Fibroblast of lung (primary cell): Measurements from ENCODE around the gene ROBO1. TPM values are rescaled to one million over a fixed set of nuclear protein-coding genes. Genes with fewer than 3 reads are reported as not detected.

Experiments
- DNase-seq, 2 donors: peaks; one replicate each; pipeline versions ENCODE4 v3.0.0 to v3.0.0-alpha.2; 2010; ENCODE audit warnings: low read depth in 2 of 2
- H2AFZ ChIP-seq: 2 replicates; pipeline ENCODE4 v1.5.1; 2012; ENCODE audit warnings: low read length, control low read depth, inconsistent platforms
- H3K27ac ChIP-seq: 2 replicates; pipeline ENCODE4 v1.5.1; 2011; ENCODE audit warnings: low read length, control low read depth; ENCODE audit not compliant: insufficient read depth
- H3K27me3 ChIP-seq: 2 replicates; pipeline ENCODE4 v1.5.1; 2011; ENCODE audit warnings: mild to moderate bottlenecking, low read length; ENCODE audit not compliant: control insufficient read depth, insufficient read depth
- H3K36me3 ChIP-seq: 2 replicates; pipeline ENCODE4 v1.5.1; 2011; ENCODE audit warnings: low read length; ENCODE audit not compliant: control insufficient read depth, insufficient read depth
- H3K4me1 ChIP-seq: 2 replicates; pipeline ENCODE4 v1.5.1; 2011; ENCODE audit warnings: low read length; ENCODE audit not compliant: control insufficient read depth, insufficient read depth; ENCODE audit errors: extremely low read depth
- H3K4me2 ChIP-seq: 2 replicates; pipeline ENCODE4 v1.5.1; 2011; ENCODE audit warnings: low read length, control low read depth; ENCODE audit not compliant: insufficient read depth; ENCODE audit errors: extremely low read depth
- H3K4me3 ChIP-seq, 4 experiments: fragments of 200-600 bp in 1 of 4; sonication (generic) in 1 of 4; replicated peaks in 1 of 4; 2 replicates each; pipeline ENCODE4 v1.5.1; 2011 to 2016; ENCODE audit warnings: low read length in 4 of 4, low read depth in 3 of 4, mild to moderate bottlenecking in 3 of 4, control low read depth in 2 of 4, inconsistent platforms in 1 of 4, mixed read lengths in 1 of 4; ENCODE audit not compliant: insufficient read depth in 1 of 4; ENCODE audit errors: control extremely low read depth in 1 of 4
- H3K79me2 ChIP-seq: 2 replicates; pipeline ENCODE4 v1.5.1; 2012; ENCODE audit warnings: mild to moderate bottlenecking, low read length, inconsistent platforms; ENCODE audit not compliant: control insufficient read depth, insufficient read depth
- H3K9ac ChIP-seq: 2 replicates; pipeline ENCODE4 v1.5.1; 2011; ENCODE audit warnings: mild to moderate bottlenecking, low read length, control low read depth; ENCODE audit not compliant: insufficient read depth
- H3K9me3 ChIP-seq: 2 replicates; pipeline ENCODE4 v1.5.1; 2012; ENCODE audit warnings: low read depth, low read length; ENCODE audit not compliant: control insufficient read depth, insufficient read depth
- H4K20me1 ChIP-seq: 2 replicates; pipeline ENCODE4 v1.5.1; 2011; ENCODE audit warnings: low read length; ENCODE audit not compliant: control insufficient read depth, insufficient read depth; ENCODE audit errors: extremely low read depth
- EZH2 ChIP-seq: IDR thresholded peaks from 2 replicates; pipeline ENCODE4 v1.5.1; 2012; ENCODE audit warnings: low read length, control low read depth, mild to moderate bottlenecking; ENCODE audit errors: missing control alignments
- polyA plus RNA-seq, 2 donors: library from polyadenylated mRNA; depleted of rRNA in 1 of 2; stranded (reverse) in 1 of 2; unstranded in 1 of 2; fragments of >200 nt; gene quantifications; 2 replicates each; pipeline ENCODE4 v1.2.1, GENCODE V29; 2011 to 2012; ENCODE audit warnings: missing spikeins in 1 of 2
- total RNA-seq: library from RNA; depleted of rRNA; stranded (reverse); fragments of >200 nt; gene quantifications from 2 replicates; pipeline ENCODE4 v1.2.1, GENCODE V29; 2014
- TF ChIP-seq, protein P1 (sequence below), 2 donors: IDR thresholded peaks in 1 of 2; conservative IDR thresholded peaks in 1 of 2; 1 replicate in 1 of 2; 2 replicates in 1 of 2; pipeline ENCODE4 v1.5.1; 2011 to 2012; ENCODE audit warnings: low read length in 2 of 2, control low read depth in 1 of 2, inconsistent platforms in 1 of 2, low read depth in 1 of 2, mild to moderate bottlenecking in 1 of 2

The ROBO1 gene
- total and polyA plus RNA-seq, 2 donors (not counting 1 experiment from before 2014, with no cell fraction given): 53.8 to 104 TPM

- Histone ChIP-seq H3K9me3 (no peaks in the 10 kb centered on the region), H3K4me2 (peak overlapping the region; percentile 23), H3K4me1 (peaks cover 7% of the 10 kb centered on the region), H3K36me3 (no peaks in the 10 kb centered on the region), H3K79me2 (no peaks in the 10 kb centered on the region), H3K27ac (no peak overlapping the region), H3K4me3 (no peak overlapping the region), H3K9ac (no peak overlapping the region), H3K27me3 (no peaks in the 10 kb centered on the region), H4K20me1 (no peaks in the 10 kb centered on the region), H2AFZ (no peak overlapping the region)
- DNase-seq: no peak
- TF ChIP-seq, protein P1, sequence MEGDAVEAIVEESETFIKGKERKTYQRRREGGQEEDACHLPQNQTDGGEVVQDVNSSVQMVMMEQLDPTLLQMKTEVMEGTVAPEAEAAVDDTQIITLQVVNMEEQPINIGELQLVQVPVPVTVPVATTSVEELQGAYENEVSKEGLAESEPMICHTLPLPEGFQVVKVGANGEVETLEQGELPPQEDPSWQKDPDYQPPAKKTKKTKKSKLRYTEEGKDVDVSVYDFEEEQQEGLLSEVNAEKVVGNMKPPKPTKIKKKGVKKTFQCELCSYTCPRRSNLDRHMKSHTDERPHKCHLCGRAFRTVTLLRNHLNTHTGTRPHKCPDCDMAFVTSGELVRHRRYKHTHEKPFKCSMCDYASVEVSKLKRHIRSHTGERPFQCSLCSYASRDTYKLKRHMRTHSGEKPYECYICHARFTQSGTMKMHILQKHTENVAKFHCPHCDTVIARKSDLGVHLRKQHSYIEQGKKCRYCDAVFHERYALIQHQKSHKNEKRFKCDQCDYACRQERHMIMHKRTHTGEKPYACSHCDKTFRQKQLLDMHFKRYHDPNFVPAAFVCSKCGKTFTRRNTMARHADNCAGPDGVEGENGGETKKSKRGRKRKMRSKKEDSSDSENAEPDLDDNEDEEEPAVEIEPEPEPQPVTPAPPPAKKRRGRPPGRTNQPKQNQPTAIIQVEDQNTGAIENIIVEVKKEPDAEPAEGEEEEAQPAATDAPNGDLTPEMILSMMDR (conservative IDR thresholded peaks at IDR 0.05 in 1 of 2, IDR thresholded peaks at IDR 0.05 in 1 of 2; ENCODE audit: low read depth in 1 of 2, low read length in 2 of 2): no peak
- TF ChIP-seq EZH2: no peak
Measured at GRCh38 chr3:78881501-78881900, 886.3 kb downstream of the ROBO1 start.

- Histone ChIP-seq H4K20me1 (no peaks in the 10 kb centered on the region), H3K4me1 (peaks cover 7% of the 10 kb centered on the region), H3K79me2 (no peaks in the 10 kb centered on the region), H3K27ac (no peak overlapping the region), H3K27me3 (no peaks in the 10 kb centered on the region), H3K36me3 (no peaks in the 10 kb centered on the region), H3K9me3 (no peaks in the 10 kb centered on the region), H2AFZ (no peak overlapping the region), H3K9ac (no peak overlapping the region), H3K4me3 (no peak overlapping the region), H3K4me2 (peak overlapping the region; percentile 23)
- no peak for DNase-seq
- no peak for TF ChIP-seq EZH2
- TF ChIP-seq, protein P1 (conservative IDR thresholded peaks at IDR 0.05 in 1 of 2, IDR thresholded peaks at IDR 0.05 in 1 of 2; ENCODE audit: low read depth in 1 of 2, low read length in 2 of 2): no peak
Measured at GRCh38 chr3:78880603-78881461, 887.0 kb downstream of the ROBO1 start.

GRCh38 chr3:78879295-78879860 is 888.4 kb downstream of the ROBO1 start:
- TF ChIP-seq, protein P1 (conservative IDR thresholded peaks at IDR 0.05 in 1 of 2, IDR thresholded peaks at IDR 0.05 in 1 of 2; ENCODE audit: low read depth in 1 of 2, low read length in 2 of 2): no peak
- TF ChIP-seq EZH2: no peak
- no peaks in the 10 kb centered on the region for H3K9me3 ChIP-seq
- H3K27ac ChIP-seq: no peak overlapping the region
- H3K9ac ChIP-seq: no peak overlapping the region
- no peak overlapping the region for H3K4me2 ChIP-seq
- no peaks in the 10 kb centered on the region for H3K27me3 ChIP-seq
- H3K36me3 ChIP-seq: no peaks in the 10 kb centered on the region
- no peak overlapping the region for H2AFZ ChIP-seq
- H3K4me3 ChIP-seq: no peak overlapping the region
- no peaks in the 10 kb centered on the region for H3K79me2 ChIP-seq
- H4K20me1 ChIP-seq: no peaks in the 10 kb centered on the region
- no peak for DNase-seq
- peaks cover 7% of the 10 kb centered on the region for H3K4me1 ChIP-seq
